ENCODE measurements around the gene ACIN1.

GRCh38 chr14:23110579-23111365, 15.8 kb upstream of the ACIN1 start:
- TF ChIP-seq EP300 (IDR thresholded peaks at IDR 0.05) (no peak), CTCF (IDR thresholded peaks at IDR 0.05) (no peak), POLR2A (IDR thresholded peaks at IDR 0.05) (no peak), POLR2AphosphoS5 (IDR thresholded peaks at IDR 0.05) (no peak)

Measured in upper lobe of left lung (tissue), 4 donors.